PC-9 (cell line): ENCODE results near the gene RMC1.

ENCODE experiments used
- CTCF ChIP-seq: fragments of 200-600 bp; sonication (generic); conservative IDR thresholded peaks from 2 replicates; pipeline ENCODE4 v1.6.1; 2017; ENCODE audit warnings: mixed run types, antibody characterized with exemption, mild to moderate bottlenecking, moderate library complexity
- EZH2 ChIP-seq: fragments of 200-600 bp; sonication (generic); IDR thresholded peaks from 2 replicates; pipeline ENCODE4 v1.8.0; 2017; ENCODE audit warnings: antibody characterized with exemption, low read depth

GRCh38 chr18:23479829-23480505 lies 23.3 kb upstream of the RMC1 start:
- TF ChIP-seq CTCF (no peak), EZH2 (no peak)
